WERI-Rb-1 (cell line): ENCODE measurements around the gene CEP250.

Source experiments
- DNase-seq: peaks from one replicate; pipeline ENCODE4 v3.0.0-alpha.2; 2020
- H3K27ac ChIP-seq: fragments of 250-450 bp; sonication (Bioruptor Pico); 2 replicates; pipeline ENCODE4 v1.5.1; 2020; ENCODE audit warnings: mild to moderate bottlenecking, moderate library complexity
- H3K27me3 ChIP-seq: fragments of 250-450 bp; sonication (Bioruptor Pico); 2 replicates; pipeline ENCODE4 v1.5.1; 2021; ENCODE audit warnings: mild to moderate bottlenecking, low read depth, moderate library complexity; ENCODE audit not compliant: insufficient read depth, severe bottlenecking
- H3K36me3 ChIP-seq: fragments of 250-450 bp; sonication (Bioruptor Pico); 2 replicates; pipeline ENCODE4 v1.5.1; 2020; ENCODE audit warnings: mild to moderate bottlenecking, moderate library complexity
- H3K4me3 ChIP-seq: 2 replicates; pipeline ENCODE4 v1.5.1; 2011; ENCODE audit warnings: low read depth, mild to moderate bottlenecking, control low read depth, low read length
- H3K9me3 ChIP-seq: fragments of 250-450 bp; sonication (Bioruptor Pico); 2 replicates; pipeline ENCODE4 v1.5.1; 2021; ENCODE audit warnings: mild to moderate bottlenecking, moderate library complexity; ENCODE audit not compliant: severe bottlenecking
- CTCF ChIP-seq: IDR thresholded peaks from 2 replicates; pipeline ENCODE4 v1.5.1; 2011; ENCODE audit warnings: low read depth, mild to moderate bottlenecking, control low read depth, inconsistent platforms, low read length

CEP250 gene

DNA sequence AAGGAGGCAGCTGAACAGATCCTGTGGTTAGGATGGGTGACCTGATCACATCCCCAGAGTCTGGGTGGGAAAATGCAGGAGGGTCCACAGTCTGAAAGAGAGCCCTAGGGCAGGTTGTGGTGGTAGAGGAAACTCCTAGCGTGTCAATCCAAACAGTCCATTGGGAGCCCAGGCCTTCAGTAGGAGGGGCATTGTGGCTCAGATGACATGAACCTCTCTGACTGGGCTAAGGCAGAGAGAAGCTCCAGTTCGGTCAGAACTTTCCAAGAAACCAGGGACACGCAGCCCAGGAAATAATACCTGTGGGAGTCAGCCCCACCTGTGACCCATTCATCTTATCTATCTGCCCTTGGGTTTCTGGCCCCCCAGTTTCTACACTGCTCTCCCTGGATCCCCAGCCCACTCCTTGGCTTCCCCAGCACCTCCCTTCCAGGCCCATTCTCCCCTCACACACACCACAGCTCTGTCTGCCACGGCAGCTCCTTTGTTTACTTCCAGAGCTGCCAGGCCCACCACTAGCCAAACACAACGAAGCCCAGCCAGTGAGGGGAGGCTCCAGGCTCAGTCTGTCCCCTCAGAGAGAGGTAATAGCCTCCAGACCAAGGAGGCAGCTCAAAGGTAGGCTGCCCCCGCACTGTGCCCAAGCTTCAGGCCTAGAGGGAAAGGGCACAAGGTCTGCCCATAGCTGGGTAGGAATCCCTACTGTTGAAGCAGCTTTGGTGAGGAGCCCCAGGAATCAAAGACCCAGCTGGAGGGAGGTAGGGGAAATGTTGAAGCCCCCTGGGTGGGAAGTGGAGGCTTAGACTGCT lies 23.6 kb upstream of the CEP250 start:
- Histone ChIP-seq H3K27me3 (no peaks in the 10 kb centered on the region), H3K27ac (no peak overlapping the region), H3K4me3 (no peak overlapping the region), H3K36me3 (no peaks in the 10 kb centered on the region), H3K9me3 (no peaks in the 10 kb centered on the region)
- no peak for TF ChIP-seq CTCF
- no peak for DNase-seq

DNA sequence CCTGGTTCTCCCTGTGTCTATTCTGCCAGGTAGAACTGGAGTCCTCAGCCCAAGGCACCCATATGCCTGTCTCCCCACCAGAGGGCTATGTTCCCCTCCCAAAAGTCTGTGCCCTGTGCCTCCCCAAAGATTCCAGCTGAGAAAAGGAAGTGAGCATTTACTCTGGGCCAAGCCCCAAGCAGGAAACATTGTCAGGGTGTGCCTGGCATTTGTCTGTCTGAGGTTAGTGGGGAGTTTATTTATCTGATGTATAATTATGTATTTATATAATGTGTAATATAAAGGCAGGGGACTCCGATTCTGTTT lies 23.0 kb upstream of the CEP250 start:
- H3K4me3 ChIP-seq = no peak overlapping the region
- H3K9me3 ChIP-seq = no peaks in the 10 kb centered on the region
- no peak for DNase-seq
- no peaks in the 10 kb centered on the region for H3K27me3 ChIP-seq
- 0 out of 2 replicates have a peak, but pooled peaks have one; percentile 11 for TF ChIP-seq CTCF
- no peaks in the 10 kb centered on the region for H3K36me3 ChIP-seq
- no peak overlapping the region for H3K27ac ChIP-seq

DNA sequence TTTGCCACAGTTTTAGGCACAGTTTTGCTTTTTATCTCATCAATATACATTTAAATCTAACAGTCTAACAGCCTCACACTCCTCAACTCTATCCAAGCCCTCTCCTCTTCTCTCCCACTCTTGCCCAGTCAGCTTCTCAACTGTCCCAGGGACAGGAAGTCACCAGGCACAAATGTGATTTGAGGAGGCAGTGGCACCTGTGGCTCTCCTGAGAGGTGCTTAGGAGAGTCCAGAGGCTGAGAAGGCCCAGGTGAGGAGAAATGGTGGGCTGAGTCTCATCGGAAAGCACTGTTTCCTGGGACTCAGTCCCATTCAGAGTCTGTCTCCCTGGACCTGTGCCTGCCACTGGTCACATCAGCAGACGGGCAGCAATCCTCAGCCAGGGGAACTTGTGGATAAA lies 22.1 kb upstream of the CEP250 start:
- H3K9me3 ChIP-seq = no peaks in the 10 kb centered on the region
- H3K36me3 ChIP-seq = no peaks in the 10 kb centered on the region
- no peak for DNase-seq
- no peaks in the 10 kb centered on the region for H3K27me3 ChIP-seq
- TF ChIP-seq CTCF = no peak
- H3K4me3 ChIP-seq = no peak overlapping the region
- H3K27ac ChIP-seq = no peak overlapping the region; the same call in 1 of the 2 replicates

DNA sequence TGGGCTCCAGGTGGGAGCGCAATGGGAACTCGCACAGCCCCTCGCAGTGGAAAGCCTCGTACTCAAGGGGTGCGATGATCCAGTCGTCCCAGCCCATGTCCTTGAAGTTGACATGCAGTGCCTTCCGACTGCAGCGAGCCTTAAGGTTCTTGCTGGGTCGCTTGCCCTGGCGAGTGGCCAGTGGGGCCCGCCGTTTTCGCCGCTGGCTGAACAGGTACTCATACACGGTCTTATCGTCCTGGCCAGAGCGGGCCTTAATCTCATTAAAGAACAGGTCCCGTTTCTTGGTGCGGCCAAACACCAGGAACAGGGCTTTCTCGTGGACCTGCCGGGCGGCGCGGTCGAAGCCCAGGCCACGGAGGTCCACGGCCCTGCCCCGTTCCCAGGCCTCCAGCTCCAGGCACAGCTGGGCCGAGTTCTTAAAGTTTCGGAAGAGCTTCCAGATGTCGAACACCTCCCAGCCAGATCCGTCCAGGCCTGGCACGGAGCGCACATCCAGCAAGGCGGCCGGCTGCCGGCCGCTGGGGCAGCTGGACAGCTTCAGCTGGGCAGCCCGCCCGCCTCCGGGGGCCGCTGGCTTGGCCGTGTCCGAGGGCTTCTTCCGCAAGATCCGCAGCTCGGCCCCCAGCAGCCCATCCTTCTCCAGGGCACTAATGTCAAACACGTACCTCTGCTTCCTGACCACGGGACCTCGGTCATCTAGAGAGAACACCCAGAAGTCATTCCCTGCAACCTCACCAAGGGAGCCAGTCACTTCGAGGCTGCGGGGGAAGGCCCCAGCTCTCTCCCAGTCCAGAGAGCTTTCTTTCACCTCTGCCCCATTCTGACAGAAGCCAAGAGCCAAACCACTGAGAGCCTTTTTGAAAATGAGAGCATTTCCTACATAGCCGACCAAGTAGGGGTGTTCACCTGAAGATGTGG lies 21.1 kb upstream of the CEP250 start:
- Histone ChIP-seq H3K4me3 (no peak overlapping the region), H3K27me3 (no peaks in the 10 kb centered on the region), H3K9me3 (no peaks in the 10 kb centered on the region), H3K36me3 (no peaks in the 10 kb centered on the region), H3K27ac (no peak overlapping the region)
- no peak for TF ChIP-seq CTCF
- no peak for DNase-seq

DNA sequence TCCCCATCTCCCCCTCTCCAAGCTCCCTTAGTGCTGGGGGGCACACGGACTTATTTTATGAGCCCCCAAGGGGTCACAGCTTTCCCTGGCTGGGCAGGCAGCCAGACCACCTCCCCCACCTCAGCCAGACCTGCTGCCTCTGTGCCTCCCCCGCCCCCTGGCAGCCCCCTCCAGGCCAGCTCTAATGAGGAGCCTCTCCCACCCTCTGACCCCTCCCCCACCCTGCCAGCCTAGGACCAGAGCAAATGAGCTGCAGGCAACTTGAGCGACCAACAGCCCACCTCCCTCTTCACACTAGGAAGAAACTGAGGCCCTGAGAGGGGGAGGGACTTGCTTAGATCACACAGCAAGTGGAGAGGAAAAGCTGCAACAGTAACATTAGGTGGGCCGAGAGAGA lies 19.2 kb upstream of the CEP250 start:
- TF ChIP-seq CTCF = no peak
- Histone ChIP-seq H3K27ac (no peak overlapping the region), H3K9me3 (no peaks in the 10 kb centered on the region), H3K36me3 (no peaks in the 10 kb centered on the region), H3K4me3 (no peak overlapping the region), H3K27me3 (no peaks in the 10 kb centered on the region)
- DNase-seq = no peak
